ENCODE results near the gene NCAN. TPM values are rescaled to one million over a fixed set of nuclear protein-coding genes. Genes with fewer than 3 reads are reported as not detected.

The NCAN gene
- total and polyA plus RNA-seq, 2 of the 13 experiments (the other 11 are each of a cell fraction or from before 2014, with no cell fraction given) = not detected

DNA sequence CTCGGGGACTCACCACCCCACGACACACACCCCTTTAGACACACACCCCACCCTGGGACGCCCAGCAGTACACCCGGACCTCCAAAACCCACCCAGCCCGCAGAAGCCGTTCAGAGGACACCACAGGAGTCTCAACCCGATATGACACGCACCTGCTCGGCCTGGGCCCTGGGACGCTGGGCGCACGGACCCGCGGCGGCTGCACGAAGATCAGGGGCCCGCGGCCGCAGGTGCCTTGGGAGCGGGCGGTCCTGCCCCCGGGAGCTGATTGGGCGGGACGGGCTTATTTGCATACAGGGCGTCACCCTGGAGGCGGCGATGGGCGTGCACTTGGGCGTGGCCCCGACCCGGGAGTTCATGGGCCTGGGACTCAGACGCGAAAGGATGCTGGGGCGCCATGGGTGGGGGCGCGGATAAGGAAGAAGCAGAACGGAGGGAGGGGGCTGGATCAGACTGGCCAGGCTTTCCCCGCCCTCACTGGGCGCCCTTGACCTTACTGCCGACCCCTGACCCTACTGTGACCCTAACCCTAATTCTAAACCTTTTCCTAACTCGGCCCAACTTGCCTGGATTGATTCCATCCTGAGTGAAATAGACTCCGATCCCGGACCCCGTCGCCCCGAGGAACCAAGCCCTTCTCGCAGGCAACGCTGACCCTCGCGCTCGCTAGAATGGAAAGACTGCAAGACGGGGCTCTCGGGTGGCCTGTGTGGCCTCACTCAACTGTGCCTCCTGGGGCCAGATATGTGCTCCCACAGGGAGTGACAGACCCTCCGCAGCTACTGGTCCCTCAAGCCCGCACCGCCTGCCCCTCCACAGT, 41.5 kb upstream of the NCAN start, which contains the start of gene MEF2B (continued):
- TF ChIP-seq ZNF124 (CRISPR knock-in tag; IDR thresholded peaks at IDR 0.05) (0 out of 2 replicates have a peak, but pooled peaks have one; percentile 16), SALL2 (CRISPR knock-in tag; IDR thresholded peaks at IDR 0.05) (peak; percentile 61; the same call in 1 of the 2 replicates), GATA4 (IDR thresholded peaks at IDR 0.05; ENCODE audit: borderline replicate concordance, low read depth) (no peak), ZNF569 (CRISPR knock-in tag; IDR thresholded peaks at IDR 0.05; ENCODE audit: borderline replicate concordance) (no peak), HHEX (CRISPR knock-in tag; IDR thresholded peaks at IDR 0.05) (no peak), PCBP2 (optimal IDR thresholded peaks at IDR 0.05; ENCODE audit: low read depth, low read length, poor library complexity, severe bottlenecking) (no peak), PHF21A (CRISPR knock-in tag; IDR thresholded peaks at IDR 0.05) (peak; percentile 22; the same call in 1 of the 2 replicates), ZMYM4 (CRISPR knock-in tag; IDR thresholded peaks at IDR 0.05) (no peak), ZNF180 (CRISPR knock-in tag; IDR thresholded peaks at IDR 0.05; ENCODE audit: borderline replicate concordance, low read depth) (no peak), ZFP37 (CRISPR knock-in tag; IDR thresholded peaks at IDR 0.05; ENCODE audit: borderline replicate concordance) (no peak), SP140L (CRISPR knock-in tag; IDR thresholded peaks at IDR 0.05; ENCODE audit: borderline replicate concordance) (no peak), REPIN1 (CRISPR knock-in tag; IDR thresholded peaks at IDR 0.05; ENCODE audit: borderline replicate concordance, low read depth) (no peak), ZNF670 (CRISPR knock-in tag; IDR thresholded peaks at IDR 0.05; ENCODE audit: borderline replicate concordance) (no peak), SMAD9 (CRISPR knock-in tag; IDR thresholded peaks at IDR 0.05) (no peak), HNRNPLL (IDR thresholded peaks at IDR 0.05; ENCODE audit: low read depth, low read length, poor library complexity, severe bottlenecking) (peak; percentile 56), ZNF138 (CRISPR knock-in tag; IDR thresholded peaks at IDR 0.05; ENCODE audit: low read depth) (no peak), CBX1 (IDR thresholded peaks at IDR 0.05; ENCODE audit: low read depth) (no peak), CHCHD3 (CRISPR knock-in tag; IDR thresholded peaks at IDR 0.05) (no peak), ZNF20 (CRISPR knock-in tag; IDR thresholded peaks at IDR 0.05) (no peak), ZNF33A (CRISPR knock-in tag; IDR thresholded peaks at IDR 0.05; ENCODE audit: borderline replicate concordance) (no peak)
- TF ChIP-seq, protein P1, sequence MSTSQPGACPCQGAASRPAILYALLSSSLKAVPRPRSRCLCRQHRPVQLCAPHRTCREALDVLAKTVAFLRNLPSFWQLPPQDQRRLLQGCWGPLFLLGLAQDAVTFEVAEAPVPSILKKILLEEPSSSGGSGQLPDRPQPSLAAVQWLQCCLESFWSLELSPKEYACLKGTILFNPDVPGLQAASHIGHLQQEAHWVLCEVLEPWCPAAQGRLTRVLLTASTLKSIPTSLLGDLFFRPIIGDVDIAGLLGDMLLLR (CRISPR knock-in tag; IDR thresholded peaks at IDR 0.05) = no peak
- TF ChIP-seq, protein P2, sequence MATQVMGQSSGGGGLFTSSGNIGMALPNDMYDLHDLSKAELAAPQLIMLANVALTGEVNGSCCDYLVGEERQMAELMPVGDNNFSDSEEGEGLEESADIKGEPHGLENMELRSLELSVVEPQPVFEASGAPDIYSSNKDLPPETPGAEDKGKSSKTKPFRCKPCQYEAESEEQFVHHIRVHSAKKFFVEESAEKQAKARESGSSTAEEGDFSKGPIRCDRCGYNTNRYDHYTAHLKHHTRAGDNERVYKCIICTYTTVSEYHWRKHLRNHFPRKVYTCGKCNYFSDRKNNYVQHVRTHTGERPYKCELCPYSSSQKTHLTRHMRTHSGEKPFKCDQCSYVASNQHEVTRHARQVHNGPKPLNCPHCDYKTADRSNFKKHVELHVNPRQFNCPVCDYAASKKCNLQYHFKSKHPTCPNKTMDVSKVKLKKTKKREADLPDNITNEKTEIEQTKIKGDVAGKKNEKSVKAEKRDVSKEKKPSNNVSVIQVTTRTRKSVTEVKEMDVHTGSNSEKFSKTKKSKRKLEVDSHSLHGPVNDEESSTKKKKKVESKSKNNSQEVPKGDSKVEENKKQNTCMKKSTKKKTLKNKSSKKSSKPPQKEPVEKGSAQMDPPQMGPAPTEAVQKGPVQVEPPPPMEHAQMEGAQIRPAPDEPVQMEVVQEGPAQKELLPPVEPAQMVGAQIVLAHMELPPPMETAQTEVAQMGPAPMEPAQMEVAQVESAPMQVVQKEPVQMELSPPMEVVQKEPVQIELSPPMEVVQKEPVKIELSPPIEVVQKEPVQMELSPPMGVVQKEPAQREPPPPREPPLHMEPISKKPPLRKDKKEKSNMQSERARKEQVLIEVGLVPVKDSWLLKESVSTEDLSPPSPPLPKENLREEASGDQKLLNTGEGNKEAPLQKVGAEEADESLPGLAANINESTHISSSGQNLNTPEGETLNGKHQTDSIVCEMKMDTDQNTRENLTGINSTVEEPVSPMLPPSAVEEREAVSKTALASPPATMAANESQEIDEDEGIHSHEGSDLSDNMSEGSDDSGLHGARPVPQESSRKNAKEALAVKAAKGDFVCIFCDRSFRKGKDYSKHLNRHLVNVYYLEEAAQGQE (IDR thresholded peaks at IDR 0.05; ENCODE audit: borderline replicate concordance in 1 of 2, low read depth in 1 of 2, low read length in 2 of 2) = no peak
- TF ChIP-seq, protein P3, sequence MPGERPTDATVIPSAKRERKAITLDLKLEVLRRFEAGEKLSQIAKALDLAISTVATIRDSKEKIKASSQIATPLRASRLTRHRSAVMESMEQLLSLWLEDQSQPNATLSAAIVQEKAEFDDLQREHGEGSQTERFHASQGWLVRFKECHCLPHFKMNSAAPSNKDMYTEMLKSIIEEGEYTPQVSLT (CRISPR knock-in tag; IDR thresholded peaks at IDR 0.05; ENCODE audit: borderline replicate concordance, low read depth) = no peak
- TF ChIP-seq, protein P4, sequence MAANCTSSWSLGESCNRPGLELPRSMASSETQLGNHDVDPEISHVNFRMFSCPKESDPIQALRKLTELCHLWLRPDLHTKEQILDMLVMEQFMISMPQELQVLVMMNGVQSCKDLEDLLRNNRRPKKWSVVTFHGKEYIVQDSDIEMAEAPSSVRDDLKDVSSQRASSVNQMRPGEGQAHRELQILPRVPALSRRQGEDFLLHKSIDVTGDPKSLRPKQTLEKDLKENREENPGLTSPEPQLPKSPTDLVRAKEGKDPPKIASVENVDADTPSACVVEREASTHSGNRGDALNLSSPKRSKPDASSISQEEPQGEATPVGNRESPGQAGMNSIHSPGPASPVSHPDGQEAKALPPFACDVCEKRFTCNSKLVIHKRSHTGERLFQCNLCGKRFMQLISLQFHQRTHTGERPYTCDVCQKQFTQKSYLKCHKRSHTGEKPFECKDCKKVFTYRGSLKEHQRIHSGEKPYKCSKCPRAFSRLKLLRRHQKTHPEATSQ (CRISPR knock-in tag; IDR thresholded peaks at IDR 0.05; ENCODE audit: borderline replicate concordance) = no peak

All from HepG2 (cell line).